GM19452 (cell line): ENCODE results near the gene GJB2.

Source experiments
- ATAC-seq: cut with Tn5 transposase; IDR thresholded peaks from one replicate; pipeline ENCODE4 v1.9.1; 2021; ENCODE audit not compliant: unreplicated experiment

GJB2 gene

GRCh38 chr13:20192836-20193161 is at the start of gene GJB2:
Gene GJB2 (minus strand): TSS chr13:20192938. CDS start chr13:20189581, 3,357 bp downstream.
- no peak for ATAC-seq

GRCh38 chr13:20241593-20241992 is 48.9 kb upstream of the GJB2 start:
- no peak for ATAC-seq

- no peak for ATAC-seq
These were observed 47.0 kb upstream of the GJB2 start for GRCh38 chr13:20239748-20240147.

GRCh38 chr13:20232556-20233277 is 40.0 kb upstream of the GJB2 start:
- no peak for ATAC-seq

GRCh38 chr13:20231839-20232555 is 39.3 kb upstream of the GJB2 start, which contains the start of gene GJB6:
Gene GJB6 (minus strand): TSS chr13:20232319. CDS start chr13:20223480, 8,839 bp downstream.
- no peak for ATAC-seq

- ATAC-seq: no peak
These were observed 38.4 kb upstream of the GJB2 start for GRCh38 chr13:20230913-20231838.

GRCh38 chr13:20227730-20228129 is 35.0 kb upstream of the GJB2 start:
- no peak for ATAC-seq

- no peak for ATAC-seq
These were observed 34.5 kb upstream of the GJB2 start for GRCh38 chr13:20227288-20227687.

- no peak for ATAC-seq
These were observed 29.8 kb upstream of the GJB2 start for GRCh38 chr13:20222553-20222952.

- no peak for ATAC-seq
These were observed 29.0 kb upstream of the GJB2 start for GRCh38 chr13:20221772-20222171.

- ATAC-seq: peak; percentile 94
These were observed 26.8 kb upstream of the GJB2 start for GRCh38 chr13:20219577-20219976.

- no peak for ATAC-seq
These were observed 24.4 kb upstream of the GJB2 start for GRCh38 chr13:20217168-20217567.

GRCh38 chr13:20209948-20210347 is 17.2 kb upstream of the GJB2 start:
- ATAC-seq: no peak

- ATAC-seq: no peak
These were observed 14.0 kb upstream of the GJB2 start for GRCh38 chr13:20206698-20207235.

GRCh38 chr13:20206065-20206697 is 13.4 kb upstream of the GJB2 start:
- ATAC-seq: no peak

- ATAC-seq: no peak
These were observed 6.0 kb upstream of the GJB2 start for GRCh38 chr13:20198781-20199180.

GRCh38 chr13:20197361-20197834 is 4.7 kb upstream of the GJB2 start:
- ATAC-seq: no peak

GRCh38 chr13:20195801-20196200 is 3.1 kb upstream of the GJB2 start:
- no peak for ATAC-seq

- ATAC-seq: no peak
These were observed 1.3 kb upstream of the GJB2 start for GRCh38 chr13:20193907-20194631.
